K562 (cell line): ENCODE data around the gene BAG2. TPM values are rescaled to one million over a fixed set of nuclear protein-coding genes. Genes with fewer than 3 reads are reported as not detected.

Experiments used
- CC2D1A ChIP-seq: fragments of 450-650 bp; IDR thresholded peaks from 2 replicates; pipeline ENCODE4 v1.6.1; 2017; ENCODE audit warnings: mild to moderate bottlenecking
- E2F1 ChIP-seq: sonication (generic); formaldehyde crosslinking; IDR thresholded peaks from 2 replicates; pipeline ENCODE4 v1.8.1; 2023; ENCODE audit warnings: mild to moderate bottlenecking, missing genetic modification reagents, moderate library complexity
- GATA2 ChIP-seq: sonication (generic); formaldehyde crosslinking; IDR thresholded peaks from 2 replicates; pipeline ENCODE4 v1.4.0; 2020; ENCODE audit warnings: mild to moderate bottlenecking, missing genetic modification reagents
- LEF1 ChIP-seq: fragments of 450-650 bp; IDR thresholded peaks from 2 replicates; pipeline ENCODE4 v1.6.1; 2016; ENCODE audit warnings: mild to moderate bottlenecking
- PHF21A ChIP-seq: fragments of 450-650 bp; IDR thresholded peaks from 2 replicates; pipeline ENCODE4 v1.6.1; 2017; ENCODE audit warnings: low read depth, borderline replicate concordance
- PRDM10 ChIP-seq: fragments of 450-650 bp; IDR thresholded peaks from 2 replicates; pipeline ENCODE4 v1.6.1; 2018; ENCODE audit not compliant: partially characterized antibody
- PTBP1 ChIP-seq: fragments of 200-400 bp; formaldehyde crosslinking; IDR thresholded peaks from 2 replicates; pipeline ENCODE4 v1.6.1; 2017; ENCODE audit warnings: low read depth, low read length
- RBM39 ChIP-seq: fragments of 200-400 bp; formaldehyde crosslinking; optimal IDR thresholded peaks from 2 replicates; pipeline ENCODE3; 2018; ENCODE audit warnings: low read depth, low read length
- SFPQ ChIP-seq: fragments of 200-400 bp; formaldehyde crosslinking; IDR thresholded peaks from 2 replicates; pipeline ENCODE4 v1.6.1; 2017; ENCODE audit warnings: mild to moderate bottlenecking, low read depth, low read length, moderate library complexity
- TAF15 ChIP-seq: fragments of 200-400 bp; formaldehyde crosslinking; IDR thresholded peaks from 2 replicates; pipeline ENCODE4 v1.6.1; 2017; ENCODE audit warnings: mild to moderate bottlenecking, low read depth, low read length, moderate library complexity
- ZNF165 ChIP-seq: fragments of 250-450 bp; sonication (Bioruptor Pico); IDR thresholded peaks from 2 replicates; pipeline ENCODE4 v1.4.0; 2020; ENCODE audit warnings: borderline replicate concordance
- polyA plus RNA-seq, 8 experiments: library from polyadenylated mRNA; depleted of rRNA in 4 of 8; stranded (reverse) in 5 of 8; unstranded in 3 of 8; fragments of >200 nt; fragmentation: Nextera tagmentation in 2 of 8; fragmentation: Illumina TruSeq in 1 of 8; extraction: Ambion mirVana in 2 of 8; extraction: Trizol in 1 of 8; gene quantifications; 2 replicates each; pipeline versions ENCODE4 v1.2.1 to v1.2.3, GENCODE V29; 2011 to 2014; ENCODE audit warnings: inconsistent platforms in 1 of 8, missing spikeins in 1 of 8
- total RNA-seq, 7 experiments: library from RNA; depleted of rRNA in 6 of 7; stranded (reverse); fragments of >200 nt in 6 of 7; fragmentation: Illumina TruSeq in 2 of 7; extraction: Trizol in 2 of 7; gene quantifications; 2 replicates each; pipeline versions ENCODE4 v1.2.1 to v1.2.3, GENCODE V29; 2011 to 2021; ENCODE audit warnings: low replicate concordance in 1 of 7
- TF ChIP-seq, protein P1 (sequence below): sonication (generic); formaldehyde crosslinking; IDR thresholded peaks from 2 replicates; pipeline ENCODE4 v1.8.0; 2023; ENCODE audit warnings: mild to moderate bottlenecking, missing genetic modification reagents
- TF ChIP-seq, protein P2 (sequence below), 2 experiments: fragments of 450-650 bp in 1 of 2; sonication (generic) in 1 of 2; formaldehyde crosslinking; conservative IDR thresholded peaks; 2 replicates each; pipeline versions ENCODE4 v1.4.0 to v1.8.1; 2020 to 2022; ENCODE audit warnings: mild to moderate bottlenecking in 1 of 2, missing genetic modification reagents in 1 of 2
- TF ChIP-seq, protein P3 (sequence below), 2 experiments: fragments of 450-650 bp in 1 of 2; sonication (generic) in 1 of 2; formaldehyde crosslinking in 1 of 2; IDR thresholded peaks in 1 of 2; conservative IDR thresholded peaks in 1 of 2; 2 replicates each; pipeline versions ENCODE4 v1.6.1 to v1.8.1; 2016 to 2023; ENCODE audit warnings: mild to moderate bottlenecking in 2 of 2, moderate library complexity in 2 of 2, inconsistent platforms in 1 of 2, missing genetic modification reagents in 1 of 2

BAG2 gene
- total and polyA plus RNA-seq, 9 of the 15 experiments (the other 6 are each of a cell fraction or from before 2014, with no cell fraction given): 12.8 to 20.7 (median 17.6) TPM

DNA sequence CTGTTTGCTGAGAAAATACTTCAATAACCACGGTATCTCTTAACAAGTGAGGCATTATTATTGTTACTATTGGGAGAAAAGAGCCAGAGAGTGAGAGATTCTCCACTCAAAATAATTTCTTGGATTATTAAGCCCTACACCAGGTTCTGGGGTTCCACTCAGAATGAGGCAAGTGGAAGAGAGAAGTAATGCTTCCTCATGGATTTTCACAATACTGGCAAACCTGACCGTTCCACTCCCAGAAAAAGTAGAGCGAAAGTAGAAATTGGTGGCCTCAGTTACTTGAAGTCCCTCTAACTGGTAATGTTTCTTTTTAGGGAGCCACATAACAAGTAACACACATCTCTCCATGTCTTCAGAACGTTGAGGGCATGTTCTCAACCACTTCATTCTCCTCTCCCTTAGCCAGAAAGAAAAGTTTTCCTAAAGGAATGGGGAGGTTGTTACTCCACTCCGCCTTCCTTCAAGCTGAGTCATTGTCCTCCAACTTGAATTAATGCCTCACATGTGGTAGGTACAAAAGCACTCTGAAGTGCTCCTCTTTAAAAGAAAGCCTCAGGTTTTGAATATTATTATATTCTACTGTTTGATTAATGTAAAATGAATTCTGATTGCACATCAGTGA, 1.9 kb downstream of the BAG2 start (continued):
- TF ChIP-seq ZNF165 (CRISPR knock-in tag): no peak
- no peak for TF ChIP-seq PHF21A
- TF ChIP-seq TAF15: no peak
- TF ChIP-seq, protein P1, sequence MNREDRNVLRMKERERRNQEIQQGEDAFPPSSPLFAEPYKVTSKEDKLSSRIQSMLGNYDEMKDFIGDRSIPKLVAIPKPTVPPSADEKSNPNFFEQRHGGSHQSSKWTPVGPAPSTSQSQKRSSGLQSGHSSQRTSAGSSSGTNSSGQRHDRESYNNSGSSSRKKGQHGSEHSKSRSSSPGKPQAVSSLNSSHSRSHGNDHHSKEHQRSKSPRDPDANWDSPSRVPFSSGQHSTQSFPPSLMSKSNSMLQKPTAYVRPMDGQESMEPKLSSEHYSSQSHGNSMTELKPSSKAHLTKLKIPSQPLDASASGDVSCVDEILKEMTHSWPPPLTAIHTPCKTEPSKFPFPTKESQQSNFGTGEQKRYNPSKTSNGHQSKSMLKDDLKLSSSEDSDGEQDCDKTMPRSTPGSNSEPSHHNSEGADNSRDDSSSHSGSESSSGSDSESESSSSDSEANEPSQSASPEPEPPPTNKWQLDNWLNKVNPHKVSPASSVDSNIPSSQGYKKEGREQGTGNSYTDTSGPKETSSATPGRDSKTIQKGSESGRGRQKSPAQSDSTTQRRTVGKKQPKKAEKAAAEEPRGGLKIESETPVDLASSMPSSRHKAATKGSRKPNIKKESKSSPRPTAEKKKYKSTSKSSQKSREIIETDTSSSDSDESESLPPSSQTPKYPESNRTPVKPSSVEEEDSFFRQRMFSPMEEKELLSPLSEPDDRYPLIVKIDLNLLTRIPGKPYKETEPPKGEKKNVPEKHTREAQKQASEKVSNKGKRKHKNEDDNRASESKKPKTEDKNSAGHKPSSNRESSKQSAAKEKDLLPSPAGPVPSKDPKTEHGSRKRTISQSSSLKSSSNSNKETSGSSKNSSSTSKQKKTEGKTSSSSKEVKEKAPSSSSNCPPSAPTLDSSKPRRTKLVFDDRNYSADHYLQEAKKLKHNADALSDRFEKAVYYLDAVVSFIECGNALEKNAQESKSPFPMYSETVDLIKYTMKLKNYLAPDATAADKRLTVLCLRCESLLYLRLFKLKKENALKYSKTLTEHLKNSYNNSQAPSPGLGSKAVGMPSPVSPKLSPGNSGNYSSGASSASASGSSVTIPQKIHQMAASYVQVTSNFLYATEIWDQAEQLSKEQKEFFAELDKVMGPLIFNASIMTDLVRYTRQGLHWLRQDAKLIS: no peak
- TF ChIP-seq SFPQ: no peak
- TF ChIP-seq, protein P2, sequence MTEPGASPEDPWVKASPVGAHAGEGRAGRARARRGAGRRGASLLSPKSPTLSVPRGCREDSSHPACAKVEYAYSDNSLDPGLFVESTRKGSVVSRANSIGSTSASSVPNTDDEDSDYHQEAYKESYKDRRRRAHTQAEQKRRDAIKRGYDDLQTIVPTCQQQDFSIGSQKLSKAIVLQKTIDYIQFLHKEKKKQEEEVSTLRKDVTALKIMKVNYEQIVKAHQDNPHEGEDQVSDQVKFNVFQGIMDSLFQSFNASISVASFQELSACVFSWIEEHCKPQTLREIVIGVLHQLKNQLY (CRISPR knock-in tag; conservative IDR thresholded peaks at IDR 0.05): no peak
- no peak for TF ChIP-seq GATA2 (CRISPR knock-in tag)
- TF ChIP-seq LEF1: no peak
- no peak for TF ChIP-seq E2F1 (CRISPR knock-in tag)
- TF ChIP-seq PTBP1: no peak
- TF ChIP-seq CC2D1A: no peak
- TF ChIP-seq, protein P3, sequence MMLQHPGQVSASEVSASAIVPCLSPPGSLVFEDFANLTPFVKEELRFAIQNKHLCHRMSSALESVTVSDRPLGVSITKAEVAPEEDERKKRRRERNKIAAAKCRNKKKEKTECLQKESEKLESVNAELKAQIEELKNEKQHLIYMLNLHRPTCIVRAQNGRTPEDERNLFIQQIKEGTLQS (IDR thresholded peaks at IDR 0.05): peak; percentile 44; the same call in 1 of the 2 replicates
- TF ChIP-seq, protein P3 (CRISPR knock-in tag; conservative IDR thresholded peaks at IDR 0.05): no peak
- TF ChIP-seq RBM39: no peak
- peak; percentile 34 for TF ChIP-seq PRDM10
